Stimulated activated naive CD4-positive, alpha-beta T cell (primary cell): ENCODE data around the gene ANKRD30B.
A peak's percentile ranks its signal among the peaks of the same experiment; 100 is the strongest.
"Not testable (repeated sequence)": the region's sequence is repeated elsewhere in the genome, so short reads cannot be mapped to it uniquely, and the experiment has no call there.

Experiments used
- DNase-seq, 6 experiments: peaks; one replicate each; lab custom pipeline; 2025; lab: John Stamatoyannopoulos, UW

ANKRD30B gene, protein sequence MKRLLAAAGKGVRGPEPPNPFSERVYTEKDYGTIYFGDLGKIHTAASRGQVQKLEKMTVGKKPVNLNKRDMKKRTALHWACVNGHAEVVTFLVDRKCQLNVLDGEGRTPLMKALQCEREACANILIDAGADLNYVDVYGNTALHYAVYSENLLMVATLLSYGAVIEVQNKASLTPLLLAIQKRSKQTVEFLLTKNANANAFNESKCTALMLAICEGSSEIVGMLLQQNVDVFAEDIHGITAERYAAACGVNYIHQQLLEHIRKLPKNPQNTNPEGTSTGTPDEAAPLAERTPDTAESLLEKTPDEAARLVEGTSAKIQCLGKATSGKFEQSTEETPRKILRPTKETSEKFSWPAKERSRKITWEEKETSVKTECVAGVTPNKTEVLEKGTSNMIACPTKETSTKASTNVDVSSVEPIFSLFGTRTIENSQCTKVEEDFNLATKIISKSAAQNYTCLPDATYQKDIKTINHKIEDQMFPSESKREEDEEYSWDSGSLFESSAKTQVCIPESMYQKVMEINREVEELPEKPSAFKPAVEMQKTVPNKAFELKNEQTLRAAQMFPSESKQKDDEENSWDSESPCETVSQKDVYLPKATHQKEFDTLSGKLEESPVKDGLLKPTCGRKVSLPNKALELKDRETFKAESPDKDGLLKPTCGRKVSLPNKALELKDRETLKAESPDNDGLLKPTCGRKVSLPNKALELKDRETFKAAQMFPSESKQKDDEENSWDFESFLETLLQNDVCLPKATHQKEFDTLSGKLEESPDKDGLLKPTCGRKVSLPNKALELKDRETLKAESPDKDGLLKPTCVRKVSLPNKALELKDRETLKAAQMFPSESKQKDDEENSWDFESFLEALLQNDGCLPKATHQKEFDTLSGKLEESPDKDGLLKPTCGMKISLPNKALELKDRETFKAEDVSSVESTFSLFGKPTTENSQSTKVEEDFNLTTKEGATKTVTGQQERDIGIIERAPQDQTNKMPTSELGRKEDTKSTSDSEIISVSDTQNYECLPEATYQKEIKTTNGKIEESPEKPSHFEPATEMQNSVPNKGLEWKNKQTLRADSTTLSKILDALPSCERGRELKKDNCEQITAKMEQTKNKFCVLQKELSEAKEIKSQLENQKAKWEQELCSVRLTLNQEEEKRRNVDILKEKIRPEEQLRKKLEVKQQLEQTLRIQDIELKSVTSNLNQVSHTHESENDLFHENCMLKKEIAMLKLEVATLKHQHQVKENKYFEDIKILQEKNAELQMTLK (N-terminal part only)

DNA sequence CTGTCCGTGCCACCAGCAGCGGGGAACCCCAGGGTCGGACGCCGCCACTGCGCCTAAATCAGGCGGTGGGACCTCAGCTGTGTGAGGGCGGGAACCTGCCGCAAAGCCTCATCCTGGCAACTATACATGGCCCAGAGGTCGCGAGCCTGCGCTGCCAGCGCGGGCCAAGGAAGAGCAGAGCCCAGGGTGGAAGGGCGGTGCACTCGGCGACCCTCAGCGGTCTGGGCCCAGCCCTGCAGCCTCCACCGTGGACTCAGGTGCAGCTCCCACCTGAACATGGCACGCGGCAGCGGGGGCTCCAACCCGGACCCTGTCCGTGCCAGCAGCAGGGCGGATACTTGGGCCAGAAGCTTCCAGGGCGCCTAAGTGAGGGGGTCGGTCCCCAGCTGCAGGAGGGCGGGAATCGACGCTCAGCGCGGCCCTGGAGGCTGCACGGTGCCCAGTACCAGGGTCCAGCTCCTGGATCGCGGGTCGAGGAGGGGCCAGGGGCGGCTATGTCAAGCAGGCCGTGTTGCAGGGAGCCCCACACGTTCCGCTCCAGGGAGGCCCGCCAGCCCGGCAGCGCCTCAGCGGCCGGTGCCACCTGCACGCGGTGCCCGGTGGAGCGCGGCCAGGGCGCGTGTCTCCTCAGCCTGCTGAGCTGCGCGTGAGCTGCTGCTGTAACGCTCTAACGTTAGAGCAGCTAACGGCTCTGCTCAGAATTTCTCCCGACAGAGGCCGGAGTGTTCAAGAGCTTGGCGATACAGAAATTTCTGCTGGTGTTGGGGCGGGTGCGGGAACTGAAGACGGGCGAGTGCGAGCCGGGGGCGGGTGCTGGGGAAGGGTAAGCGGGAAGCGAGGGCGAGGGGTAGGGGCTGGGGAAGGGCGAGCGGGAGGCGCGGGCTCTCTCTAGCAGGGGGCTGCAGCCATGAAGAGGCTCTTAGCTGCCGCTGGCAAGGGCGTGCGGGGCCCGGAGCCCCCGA is at the start of gene ANKRD30B:
Gene ANKRD30B (plus strand): TSS at position 660 of the 962 bp plus-strand sequence. CDS start 248 bp downstream, at position 908.
- DNase-seq, result peak in 1 of 6 experiments; percentile 8

DNA sequence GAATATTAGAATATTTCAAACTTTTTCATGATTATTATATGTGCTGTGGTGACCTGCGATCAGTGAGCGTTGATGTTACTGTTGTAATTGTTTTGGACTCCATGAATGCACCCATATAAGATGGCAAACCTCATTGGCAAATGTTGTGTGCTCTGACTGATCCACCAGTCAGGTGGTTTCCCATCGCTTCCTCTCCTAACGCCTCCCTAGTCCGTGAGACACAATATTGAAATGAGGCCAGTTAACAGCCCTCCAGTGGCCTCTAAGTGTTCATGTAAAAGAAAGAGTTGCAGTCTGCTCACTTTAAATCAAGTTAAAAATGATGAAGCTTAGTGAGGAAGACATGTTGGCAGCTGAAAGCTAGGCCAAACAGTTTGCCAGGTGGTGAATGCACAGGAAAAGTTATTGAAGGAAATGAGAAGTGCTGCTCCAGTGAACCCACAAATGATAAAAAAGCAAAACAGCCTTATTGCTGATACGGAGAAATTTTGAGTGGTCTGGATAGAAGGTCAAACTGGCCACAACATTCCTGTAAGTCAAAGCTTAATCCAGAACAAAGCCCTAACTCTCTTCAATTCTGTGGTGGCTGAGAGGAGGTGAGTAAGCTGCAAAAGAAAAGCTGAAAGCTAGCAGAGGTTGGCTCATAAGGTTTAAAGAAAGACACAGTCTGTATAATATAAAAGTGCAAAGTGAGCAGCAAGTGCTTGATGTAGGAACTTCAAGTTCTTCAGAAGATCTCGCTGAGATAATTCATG is 46.5 kb upstream of the ANKRD30B start:
- DNase-seq, result not testable (repeated sequence)

DNA sequence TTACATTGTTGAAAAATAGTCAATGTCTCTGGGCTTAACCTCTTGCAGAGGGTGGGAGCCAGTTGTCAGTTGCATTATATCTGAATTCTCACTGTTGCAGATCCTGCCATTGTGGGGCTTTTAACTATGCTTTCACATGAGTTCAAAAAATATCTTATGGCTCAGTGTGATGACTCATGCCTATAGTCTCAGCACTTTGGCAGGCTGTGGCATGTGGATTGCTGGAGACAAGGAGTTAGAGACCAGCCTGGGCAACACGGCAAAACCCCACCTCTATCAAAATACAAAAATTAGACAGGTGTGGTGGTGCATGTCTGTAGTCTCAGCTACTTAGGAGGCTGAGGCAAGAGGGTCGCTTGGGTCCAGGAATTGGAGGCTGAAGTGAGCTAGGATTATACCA is 38.2 kb upstream of the ANKRD30B start:
- DNase-seq, result not testable (repeated sequence)

DNA sequence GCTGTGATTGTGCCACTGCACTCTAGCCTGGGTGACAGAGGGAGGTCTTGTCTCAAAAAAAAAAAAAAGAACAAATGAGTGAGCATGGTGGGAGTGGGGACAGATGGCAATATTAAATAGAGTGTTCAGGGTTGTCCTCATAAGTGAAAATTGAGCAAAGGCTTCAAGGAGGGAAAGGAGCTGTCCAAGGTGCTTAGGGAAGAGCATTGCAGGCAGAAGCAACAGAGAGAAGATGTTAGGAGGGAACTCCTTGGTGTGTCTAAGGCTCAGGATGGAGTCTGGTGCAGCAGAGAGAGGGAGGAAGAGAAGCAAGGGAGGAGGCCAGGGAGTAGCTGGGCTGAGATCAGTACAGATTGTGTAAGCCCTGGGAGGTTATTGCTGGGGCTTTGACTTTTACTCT is 26.4 kb upstream of the ANKRD30B start:
- not testable (repeated sequence) for DNase-seq

DNA sequence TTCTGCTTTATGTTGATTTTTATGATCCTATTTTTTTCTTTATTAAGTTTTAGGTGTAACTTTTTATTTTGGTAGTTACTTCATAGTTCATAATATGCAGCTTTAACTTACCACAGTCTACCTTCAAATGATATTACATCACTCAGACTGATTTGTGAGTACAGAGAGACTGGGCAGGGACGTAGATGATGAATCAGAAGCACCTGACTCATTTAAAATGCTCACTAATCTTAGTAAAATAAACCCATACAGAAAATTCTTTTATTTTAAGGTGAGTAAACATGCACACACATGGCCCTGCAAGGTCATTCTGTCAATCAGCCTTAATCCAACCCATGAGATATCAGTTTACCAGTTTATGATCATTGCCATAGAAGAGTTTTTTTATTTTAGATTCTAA is 8.9 kb upstream of the ANKRD30B start:
- not testable (repeated sequence) for DNase-seq

DNA sequence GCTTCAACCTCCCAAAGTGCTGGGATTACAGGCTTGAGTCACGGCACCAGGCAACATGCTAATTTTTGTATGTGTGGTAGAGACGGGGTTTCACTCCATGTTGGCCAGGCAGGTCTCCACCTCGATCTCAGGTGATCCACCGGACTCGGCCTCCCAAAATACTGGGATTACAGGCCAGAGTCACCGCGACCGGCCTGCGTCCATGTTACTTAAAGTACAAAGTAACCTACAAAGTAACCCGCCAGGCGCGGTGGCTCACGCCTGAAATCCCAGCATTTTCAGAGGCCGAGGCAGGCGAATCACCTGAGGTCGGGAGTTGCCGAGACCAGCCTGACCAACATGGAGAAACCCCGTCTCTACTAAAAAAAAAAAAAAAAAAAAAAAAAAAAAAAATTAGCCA is 1.1 kb upstream of the ANKRD30B start:
- DNase-seq, result no peak

DNA sequence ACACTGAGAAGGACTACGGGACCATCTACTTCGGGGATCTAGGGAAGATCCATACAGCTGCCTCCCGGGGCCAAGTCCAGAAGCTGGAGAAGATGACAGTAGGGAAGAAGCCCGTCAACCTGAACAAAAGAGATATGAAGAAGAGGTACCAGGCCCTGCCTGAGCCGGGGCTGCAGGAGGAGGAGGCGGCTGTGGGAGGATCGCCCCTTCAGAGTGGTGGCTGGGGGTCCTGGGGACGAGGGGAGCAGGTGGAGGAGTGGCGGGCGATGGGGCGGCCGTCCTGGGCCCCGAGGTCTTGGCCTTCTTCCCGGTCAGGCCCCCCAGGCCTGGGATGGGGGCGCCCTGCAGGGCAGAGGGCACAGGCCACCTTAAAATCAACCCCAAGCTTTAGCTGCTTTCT is 524 bp downstream of the ANKRD30B start:
- no peak for DNase-seq

DNA sequence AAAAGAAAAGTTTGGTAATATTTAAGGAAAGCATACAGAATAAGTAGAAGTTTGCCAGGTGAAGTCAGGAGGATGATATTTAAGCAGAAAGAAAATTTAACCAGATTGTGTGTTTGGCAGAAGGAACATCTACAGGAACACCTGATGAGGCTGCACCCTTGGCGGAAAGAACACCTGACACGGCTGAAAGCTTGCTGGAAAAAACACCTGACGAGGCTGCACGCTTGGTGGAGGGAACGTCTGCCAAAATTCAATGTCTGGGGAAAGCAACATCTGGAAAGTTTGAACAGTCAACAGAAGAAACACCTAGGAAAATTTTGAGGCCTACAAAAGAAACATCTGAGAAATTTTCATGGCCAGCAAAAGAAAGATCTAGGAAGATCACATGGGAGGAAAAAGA is 15.6 kb downstream of the ANKRD30B start:
- DNase-seq, result not testable (repeated sequence)

DNA sequence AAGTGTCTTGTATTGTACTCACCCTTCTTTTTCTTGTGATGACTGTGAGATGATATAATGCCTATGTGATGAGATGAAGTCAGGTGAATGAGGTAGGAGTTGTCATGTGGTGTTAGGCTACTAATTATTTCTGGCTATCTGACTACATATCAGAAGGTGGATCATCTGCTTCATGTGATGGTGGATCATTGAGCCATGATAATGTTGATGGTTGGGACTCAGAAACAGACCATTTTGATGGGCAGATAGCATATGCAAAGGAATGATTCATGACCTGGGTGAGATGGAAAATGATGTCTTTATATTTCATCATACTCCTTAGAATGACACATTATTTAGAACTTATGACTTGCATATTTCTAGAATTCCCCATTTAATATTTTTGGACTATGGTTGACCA is 19.5 kb downstream of the ANKRD30B start:
- DNase-seq, result no peak

DNA sequence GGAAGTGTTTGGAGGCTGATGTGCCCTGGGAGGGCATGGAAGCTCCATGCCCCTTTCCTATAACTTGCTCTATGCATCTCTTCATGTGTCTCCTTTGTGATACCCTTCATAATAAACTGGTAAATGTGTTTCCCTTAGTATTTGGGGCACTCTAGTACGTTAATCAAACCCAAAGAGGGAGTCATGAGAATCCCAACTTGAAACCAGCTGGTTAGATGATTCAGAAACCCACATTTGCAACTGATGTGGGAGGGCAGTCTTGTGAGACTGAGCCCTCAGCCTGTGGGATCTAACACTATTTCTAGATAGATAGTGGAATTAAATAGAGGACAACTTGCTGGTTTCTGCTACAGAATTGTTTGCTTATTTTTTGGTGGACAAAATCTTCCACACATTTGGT is 20.3 kb downstream of the ANKRD30B start:
- DNase-seq, result no peak

DNA sequence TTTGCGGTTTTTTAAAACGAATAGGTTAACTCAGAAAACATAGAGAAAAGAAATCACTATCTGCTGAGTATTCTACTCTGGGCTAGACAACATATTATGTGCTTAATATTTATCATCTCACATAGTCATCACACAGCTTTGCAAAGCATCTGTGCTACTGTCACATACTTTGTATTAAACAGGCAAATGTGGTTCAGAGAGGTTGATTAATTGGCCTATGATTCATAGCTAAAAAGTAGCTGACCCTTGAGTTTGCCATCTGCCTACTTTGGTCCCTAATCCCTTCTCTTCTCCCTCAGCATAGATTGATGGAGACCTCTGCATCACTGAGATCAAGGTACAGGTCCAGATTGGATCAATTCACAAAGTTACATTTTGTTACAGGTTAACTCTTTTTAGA is 21.4 kb downstream of the ANKRD30B start:
- DNase-seq, result no peak

DNA sequence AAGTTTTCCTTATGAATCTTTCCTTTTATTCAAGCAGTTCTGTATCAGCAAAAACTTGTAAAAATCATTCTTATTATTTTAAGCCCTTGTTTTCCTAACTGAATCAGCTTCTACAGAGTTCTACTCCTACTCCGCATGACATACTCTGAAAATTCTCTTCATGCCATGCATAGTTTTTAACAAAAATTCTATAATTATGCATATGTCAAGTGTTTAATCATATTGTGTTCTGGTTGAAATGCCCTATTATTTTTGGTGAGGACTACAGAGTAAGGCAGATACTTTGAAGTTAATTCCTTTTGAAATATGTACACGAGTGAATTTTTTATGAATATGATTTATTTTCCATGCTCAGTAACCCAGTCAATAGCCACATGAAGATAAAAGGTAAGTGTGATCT is 28.8 kb downstream of the ANKRD30B start:
- DNase-seq, result no peak

DNA sequence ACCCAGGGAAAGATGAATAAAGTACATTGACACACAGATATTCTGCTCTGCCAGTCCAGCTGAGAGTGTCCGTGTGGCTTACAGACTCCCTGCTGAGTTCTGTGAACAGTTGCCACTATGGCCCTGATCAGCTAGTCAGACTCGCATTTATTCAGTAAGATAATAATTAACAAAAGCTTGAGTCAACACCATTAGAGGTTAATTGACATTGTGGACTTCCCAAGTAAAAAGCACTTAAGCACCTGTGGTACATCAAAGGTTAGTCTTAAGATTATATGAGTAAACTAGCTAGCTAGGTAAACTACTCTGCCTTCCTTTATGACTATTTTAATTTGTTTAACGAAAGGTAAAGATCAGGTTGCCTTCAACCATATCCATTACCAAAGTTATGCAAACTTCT is 33.7 kb downstream of the ANKRD30B start:
- DNase-seq, result no peak

DNA sequence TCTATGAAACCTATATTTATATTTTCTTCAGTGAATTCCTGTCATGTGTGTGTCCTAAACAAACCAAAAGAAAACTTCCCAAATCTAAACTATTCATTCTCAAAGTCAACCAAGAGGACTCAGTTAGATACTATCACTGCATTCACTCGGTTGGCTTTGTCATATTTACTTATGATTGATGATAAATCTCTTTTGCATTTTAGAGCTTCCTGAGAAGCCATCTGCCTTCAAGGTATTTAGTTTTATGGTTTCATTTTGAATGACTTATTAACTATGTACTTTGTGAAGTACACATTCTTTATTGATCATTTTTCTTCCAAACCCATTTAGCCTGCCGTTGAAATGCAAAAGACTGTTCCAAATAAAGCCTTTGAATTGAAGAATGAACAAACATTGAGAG is 36.2 kb downstream of the ANKRD30B start:
- DNase-seq, result no peak

DNA sequence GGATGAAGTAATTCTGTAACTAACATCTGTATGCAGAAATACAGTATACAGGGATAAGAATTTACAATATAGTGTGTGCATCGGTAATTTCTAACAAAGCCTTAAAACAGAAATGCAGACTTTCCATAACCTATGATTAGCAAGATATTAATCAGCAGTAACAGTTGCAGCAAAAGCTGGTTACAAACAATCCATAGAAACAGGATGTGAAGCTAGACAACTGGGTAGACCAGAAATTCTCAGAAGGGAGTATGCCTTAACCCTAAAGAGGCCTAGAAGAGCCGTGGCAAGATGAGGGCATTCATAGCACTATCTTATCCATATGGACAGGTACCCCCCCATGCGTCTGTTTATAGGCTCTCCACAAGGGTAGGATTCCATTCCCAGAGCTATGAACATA is 48.9 kb downstream of the ANKRD30B start:
- DNase-seq, result not testable (repeated sequence)

DNA sequence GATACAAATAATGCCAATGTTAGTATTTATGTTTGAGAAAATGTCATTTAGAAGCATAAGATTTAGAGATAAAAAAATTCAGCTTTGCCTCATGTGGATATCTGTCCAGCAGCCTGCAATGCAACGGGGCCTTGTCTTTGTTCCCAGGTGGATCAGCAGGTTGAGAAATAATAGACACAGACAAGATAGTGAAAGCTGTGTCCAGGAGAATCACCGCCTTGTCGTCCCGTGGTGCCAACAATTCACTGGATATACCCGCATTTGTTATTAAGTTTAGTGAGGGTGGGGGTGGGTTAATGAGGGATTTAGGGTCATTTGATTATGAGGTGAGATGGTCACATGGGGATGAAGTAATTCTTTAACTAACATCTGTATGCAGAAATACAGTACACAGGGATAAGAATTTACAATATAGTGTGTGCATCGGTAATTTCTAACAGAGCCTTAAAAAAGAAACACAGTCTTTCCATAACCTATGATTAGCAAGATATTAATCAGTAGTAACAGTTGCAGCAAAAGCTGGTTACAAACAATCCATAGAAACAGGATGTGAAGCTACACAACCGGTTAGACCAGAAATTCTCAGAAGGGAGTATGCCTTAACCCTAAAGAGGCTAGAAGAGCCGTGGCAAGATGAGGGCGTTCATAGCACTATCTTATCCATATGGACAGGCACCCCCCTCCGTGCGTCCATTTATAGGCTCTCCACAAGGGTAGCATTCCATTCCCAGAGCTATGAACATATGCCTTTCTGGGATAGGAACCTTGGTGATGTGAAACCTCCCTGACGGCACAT is 50.2 kb downstream of the ANKRD30B start:
- not testable (repeated sequence) for DNase-seq

DNA sequence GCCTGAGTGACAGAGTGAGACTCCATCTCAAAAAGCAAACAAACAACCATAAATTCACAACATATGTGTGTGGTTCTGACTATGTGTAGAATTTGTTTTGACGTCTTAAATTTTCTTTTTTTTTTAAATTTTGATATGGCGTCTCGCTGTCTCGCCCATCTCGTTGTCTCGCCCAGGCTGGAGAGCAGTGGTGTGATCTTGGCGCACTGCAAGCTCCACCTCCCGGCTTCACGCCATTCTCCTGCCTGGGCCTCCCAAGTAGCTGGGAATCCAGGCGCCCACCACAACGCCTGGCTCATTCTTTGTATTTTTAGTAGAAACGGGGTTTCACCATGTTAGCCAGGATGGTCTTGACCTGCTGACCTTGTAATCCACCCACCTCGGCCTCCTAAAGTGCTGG is 63.1 kb downstream of the ANKRD30B start:
- DNase-seq, result not testable (repeated sequence)

DNA sequence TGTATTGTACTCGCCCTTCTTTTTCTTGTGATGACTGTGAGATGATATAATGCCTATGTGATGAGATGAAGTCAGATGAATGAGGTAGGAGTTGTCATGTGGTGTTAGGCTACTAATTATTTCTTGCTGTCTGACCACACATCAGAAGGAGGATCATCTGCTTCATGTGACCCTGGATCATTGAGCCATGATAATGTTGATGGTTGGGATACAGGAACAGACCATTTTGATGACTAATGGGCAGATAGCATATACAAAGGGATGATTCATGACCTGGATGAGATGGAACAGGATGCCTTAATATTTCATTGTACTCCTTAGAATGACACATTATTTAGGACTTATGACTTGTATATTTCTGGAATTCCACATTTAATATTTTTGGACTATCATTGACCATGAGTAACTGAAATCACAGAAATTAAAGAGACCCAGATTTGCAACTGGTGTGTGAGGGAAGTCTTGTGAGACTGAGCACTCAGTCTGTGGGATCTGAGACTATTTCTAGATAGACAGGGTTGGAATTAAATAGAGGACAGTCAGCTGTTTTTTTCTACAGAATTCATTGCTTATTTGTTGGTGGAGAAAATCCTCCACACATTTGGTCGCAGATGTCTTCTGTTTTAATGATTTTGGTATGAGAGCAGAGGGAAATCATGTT is 79.1 kb downstream of the ANKRD30B start:
- not testable (repeated sequence) for DNase-seq

DNA sequence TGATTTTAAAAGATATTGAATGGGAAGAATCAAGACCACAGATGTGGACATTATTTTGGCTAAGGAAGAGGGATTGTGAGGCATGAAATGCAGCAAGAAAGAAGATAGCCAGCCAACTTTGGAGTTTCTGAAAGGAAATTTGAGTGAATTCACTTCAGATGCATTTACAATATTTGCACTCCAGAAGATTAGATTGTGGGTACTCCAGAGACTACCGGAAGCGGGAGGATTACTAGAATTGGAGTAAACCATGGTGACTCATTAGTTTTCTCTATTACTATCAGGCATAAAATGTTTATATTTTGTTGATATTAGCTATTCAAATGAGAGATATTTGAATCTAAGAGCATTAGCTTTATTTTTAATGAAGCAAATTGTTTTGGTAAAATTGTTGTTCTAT is 93.6 kb downstream of the ANKRD30B start:
- not testable (repeated sequence) for DNase-seq
